Activated CD4-positive, alpha-beta T cell treated with anti-CD3 and anti-CD28 coated beads for 1 hour (primary cell): ENCODE results near the gene DPF1.
"Not testable (repeated sequence)": the region's sequence is repeated elsewhere in the genome, so short reads cannot be mapped to it uniquely, and the experiment has no call there.

Experiments used
- DNase-seq: peaks from one replicate; pipeline ENCODE4 v3.0.0-alpha.2; 2020

Gene DPF1

GRCh38 chr19:38250428-38250820, 26.4 kb upstream of the DPF1 start:
- no peak for DNase-seq

GRCh38 chr19:38248421-38248820, 24.4 kb upstream of the DPF1 start:
- no peak for DNase-seq

GRCh38 chr19:38247734-38248268, 23.8 kb upstream of the DPF1 start:
- no peak for DNase-seq

DNA sequence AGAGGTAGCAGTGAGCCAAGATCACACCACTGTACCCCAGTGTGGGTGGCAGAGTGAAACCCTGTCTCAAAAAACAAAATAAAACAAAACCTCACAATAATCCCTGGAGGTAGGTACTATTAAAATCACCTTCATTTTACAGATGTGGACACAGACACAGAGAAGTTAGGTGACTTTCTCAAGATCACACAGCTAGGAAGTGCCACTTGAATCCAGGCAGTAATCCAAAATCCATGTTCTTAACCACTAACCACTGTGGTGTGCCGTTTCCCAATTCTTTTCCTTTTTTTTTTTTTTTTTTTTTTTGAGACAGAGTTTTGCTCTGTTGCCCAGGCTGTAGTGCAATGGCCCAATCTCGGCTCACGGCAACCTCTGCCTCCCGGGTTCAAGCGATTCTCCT, 23.1 kb upstream of the DPF1 start:
- DNase-seq = no peak

DNA sequence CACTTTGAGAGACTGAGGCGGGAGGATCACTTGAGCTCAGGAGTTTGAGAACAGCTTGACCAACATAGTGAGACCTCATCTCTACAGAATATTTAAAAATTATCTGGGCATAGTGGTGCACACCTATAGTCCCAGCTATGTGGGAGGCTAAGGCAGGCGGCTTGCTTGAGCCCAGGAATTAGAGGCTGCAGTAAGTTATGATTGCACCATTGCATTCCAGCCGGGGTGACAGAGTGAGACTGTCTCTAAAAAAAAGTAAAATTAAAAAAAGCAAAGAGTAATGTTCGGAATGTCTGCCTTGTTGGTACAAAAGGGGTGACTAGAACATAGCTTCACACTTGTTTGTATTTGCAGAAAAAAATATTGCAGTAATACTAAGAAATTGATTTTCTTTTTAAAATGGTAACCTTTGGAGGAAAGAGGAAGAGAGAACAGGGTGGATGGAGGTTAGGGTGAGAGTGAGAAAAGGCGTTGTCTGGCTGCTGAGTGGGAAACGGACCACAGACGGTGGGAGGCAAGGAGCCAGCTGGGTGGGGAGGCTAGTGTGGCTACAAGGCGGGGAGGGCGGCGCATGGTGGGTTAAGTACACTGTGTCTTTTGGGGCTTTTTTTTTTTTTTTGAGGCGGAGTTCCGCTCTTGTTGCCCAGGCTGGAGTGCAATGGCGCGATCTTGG, 21.9 kb upstream of the DPF1 start:
- DNase-seq = no peak

- no peak for DNase-seq
Measured at GRCh38 chr19:38243279-38243673, 19.3 kb upstream of the DPF1 start.

GRCh38 chr19:38239816-38240215, 15.8 kb upstream of the DPF1 start:
- DNase-seq = no peak

DNA sequence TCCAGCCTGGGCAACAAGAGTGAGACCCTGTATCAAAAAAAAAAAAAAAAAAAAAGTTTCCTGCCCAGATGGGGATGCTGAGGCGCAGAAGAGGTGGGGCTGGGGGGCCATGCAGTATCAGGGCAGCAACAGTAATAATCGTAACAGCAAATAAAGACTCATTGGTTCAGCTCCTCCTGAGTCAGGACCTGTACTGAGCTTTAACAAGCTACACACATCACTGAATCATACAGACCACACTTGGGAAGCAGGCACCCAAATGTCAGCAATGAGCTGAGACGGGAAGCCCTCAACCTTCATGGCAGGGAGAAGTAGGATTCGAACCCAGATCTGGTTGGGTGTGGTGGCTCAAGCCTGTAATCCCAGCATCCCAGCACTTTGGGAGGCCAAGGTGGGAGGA, 10.6 kb upstream of the DPF1 start:
- DNase-seq = no peak

DNA sequence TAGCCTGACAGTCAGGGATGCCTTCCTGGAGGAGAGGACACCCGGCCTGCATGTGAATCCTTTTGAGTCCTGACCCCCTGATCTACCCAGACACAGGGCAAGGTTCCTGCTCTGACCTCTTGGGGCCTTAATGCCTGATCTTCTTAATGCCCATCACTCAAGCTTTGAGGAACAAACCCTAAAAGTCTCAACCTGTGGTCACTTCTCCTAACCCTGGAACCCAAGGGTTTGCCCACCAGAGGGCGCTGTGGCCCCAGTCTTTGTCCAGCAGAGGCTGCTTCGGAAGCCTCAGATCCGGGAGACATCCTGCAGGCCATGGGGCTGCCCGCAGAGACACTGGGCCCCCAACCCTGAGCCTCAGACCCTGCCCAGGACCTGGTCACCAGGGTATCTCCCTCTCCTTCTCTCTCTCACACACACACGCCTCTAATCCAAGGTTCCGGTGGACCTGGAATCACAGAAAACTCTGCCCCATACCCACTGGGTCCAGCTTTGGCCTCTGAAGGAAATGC, 9.8 kb upstream of the DPF1 start:
- DNase-seq = peak; percentile 57

- DNase-seq = no peak
Measured at GRCh38 chr19:38231918-38232317, 7.9 kb upstream of the DPF1 start.

DNA sequence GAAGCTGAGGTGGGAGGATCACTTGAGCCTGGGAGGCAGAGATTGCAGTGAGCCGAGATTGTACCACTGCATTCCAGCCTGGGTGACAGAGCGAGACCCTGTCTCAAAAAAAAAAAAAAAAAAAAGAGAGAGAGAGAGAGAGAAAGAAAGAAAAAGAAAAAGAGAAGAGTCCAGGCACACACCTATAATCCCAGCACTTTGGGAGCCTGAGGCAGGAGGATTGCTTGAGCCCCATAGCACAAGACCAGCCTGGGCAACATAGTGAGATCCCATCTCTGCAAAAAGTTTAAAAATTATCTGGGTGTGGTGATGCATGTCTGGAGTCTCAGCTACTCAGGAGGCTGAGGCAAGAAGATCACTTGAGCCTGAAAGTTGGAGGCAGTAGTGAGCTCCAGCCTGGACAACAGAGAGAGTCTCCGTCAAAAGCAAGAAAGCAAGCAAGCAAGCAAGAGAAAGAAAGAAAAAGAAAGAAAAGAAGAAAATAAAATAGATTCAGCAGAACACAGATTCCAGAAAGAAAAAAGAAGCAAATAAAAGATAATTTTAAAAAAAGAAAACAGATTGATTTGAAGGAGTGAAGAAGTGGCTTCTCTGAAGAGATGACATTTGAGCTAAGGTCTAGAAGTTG, 6.6 kb upstream of the DPF1 start:
- DNase-seq = not testable (repeated sequence)

DNA sequence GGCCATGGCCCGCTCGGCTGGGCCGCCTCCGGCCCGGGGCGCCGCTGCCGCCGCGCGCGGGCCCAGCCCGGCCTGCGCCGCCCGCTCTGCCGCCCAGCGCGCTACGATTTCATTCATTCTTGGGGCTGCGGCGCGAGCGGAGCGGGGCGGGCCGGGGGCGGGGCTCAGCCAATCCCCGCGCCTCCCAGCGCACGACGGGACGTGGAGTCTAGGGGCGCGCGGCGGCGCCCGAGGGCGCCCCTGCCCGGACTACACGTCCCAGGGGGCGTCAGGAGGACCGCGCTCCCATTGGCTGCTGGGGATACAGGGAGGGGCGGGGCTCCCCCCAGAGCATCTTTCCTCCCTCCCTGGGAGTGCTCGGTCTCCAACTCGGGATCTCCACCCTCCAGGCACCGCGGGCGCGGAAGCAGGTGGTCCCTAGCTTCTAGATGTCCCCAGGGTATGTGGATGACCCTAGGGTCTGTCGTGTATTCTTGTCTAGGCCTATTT, 5.6 kb upstream of the DPF1 start:
- DNase-seq = peak; percentile 32

DNA sequence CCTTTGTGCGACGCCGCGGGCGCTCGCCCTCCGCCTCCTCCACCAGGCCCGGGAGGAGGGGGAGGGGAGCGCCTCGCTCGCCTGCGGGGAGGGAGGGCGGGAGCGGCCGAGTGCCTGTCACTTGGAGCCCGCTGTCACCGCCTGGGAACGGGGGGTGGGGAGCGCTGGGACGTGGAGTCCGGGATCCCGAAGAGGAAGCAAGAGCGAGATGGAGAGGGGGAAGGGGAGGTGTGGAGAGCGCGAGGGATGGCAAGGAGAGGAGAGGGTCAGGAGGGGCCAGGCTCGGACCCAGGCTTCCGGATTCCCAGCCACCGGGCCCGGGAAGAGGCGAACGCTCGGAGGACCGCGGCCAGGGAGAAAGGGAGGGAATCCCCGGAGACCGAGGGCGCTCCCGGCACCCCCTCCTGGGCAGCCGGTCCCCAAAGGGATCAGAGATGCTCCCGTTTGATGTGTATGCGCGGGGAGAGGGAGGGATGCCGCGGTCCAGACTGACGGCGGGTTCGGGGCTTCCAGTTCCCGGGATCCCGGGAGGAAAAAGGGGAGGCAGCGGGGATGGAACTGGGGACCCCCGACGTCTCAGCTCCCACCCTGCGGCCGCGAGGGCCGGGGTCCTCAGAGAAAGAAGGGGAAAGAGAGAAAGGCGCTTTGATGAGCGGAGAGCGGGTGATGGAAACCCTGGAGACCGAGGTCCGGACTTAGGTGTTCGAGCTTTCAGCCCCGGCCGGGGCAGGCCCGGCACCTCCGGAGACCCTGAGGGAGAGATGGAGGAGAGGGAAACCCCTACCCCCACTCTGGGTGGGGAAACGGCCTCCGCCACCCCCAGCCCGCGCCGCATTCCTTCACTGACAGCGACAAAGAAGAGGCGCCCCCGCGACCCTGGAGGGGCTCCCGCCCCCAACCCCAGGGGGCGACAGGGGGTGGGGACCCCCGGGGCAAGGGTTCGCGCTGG, 4.7 kb upstream of the DPF1 start:
- DNase-seq = no peak

DNA sequence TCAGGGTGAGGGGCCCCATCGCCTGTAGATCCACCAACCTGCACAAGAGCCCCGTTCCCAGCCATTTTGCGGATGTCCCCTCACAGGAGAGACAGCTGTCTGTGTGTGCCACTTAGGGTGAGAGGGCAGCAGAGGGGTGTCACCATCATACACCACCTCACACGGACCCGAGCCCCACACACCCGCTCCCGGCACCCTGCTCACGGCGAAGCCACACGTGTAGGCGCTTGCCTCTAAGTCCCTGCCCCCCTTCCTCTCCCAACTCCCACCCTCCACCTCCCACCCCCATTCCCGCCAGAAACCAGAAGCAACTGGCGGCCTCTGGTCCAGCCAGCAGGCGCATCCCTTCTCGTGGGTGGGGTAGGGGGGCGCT, 4.0 kb upstream of the DPF1 start:
- DNase-seq = no peak

DNA sequence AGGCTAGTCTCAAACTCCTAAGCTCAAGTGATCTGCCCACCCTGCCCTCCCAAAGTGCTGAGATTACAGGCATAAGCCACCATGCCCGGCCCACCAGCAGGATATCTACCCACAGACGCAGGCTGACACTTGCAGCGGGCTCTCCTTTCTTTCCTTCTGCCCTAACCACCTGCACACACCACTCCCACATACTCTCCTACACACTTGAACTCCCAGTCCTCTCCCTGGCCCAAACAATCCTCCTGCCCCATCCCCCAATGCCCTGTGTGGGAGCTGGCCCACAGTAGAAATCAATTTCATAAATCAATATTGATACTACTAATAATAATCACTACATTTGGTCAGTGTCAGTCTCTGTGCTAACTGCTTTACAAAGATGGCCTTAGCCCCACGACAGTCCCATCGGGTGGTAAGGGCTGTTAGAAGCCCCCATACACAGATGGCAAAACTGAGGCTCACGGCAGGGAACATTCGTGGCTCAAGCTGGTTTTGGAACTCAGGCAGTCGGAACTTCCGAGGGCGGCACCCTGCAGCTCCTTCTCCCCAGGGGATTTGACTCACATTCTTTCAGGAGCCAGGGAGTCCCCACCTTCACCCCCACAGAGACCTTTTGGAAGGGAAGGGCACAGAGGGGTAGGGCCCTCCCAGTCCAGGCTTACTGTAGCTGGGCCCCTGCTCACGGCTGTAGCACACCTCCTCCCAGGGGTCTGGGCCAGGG, 3.4 kb upstream of the DPF1 start:
- no peak for DNase-seq

GRCh38 chr19:38224863-38225218, 819 bp upstream of the DPF1 start:
- not testable (repeated sequence) for DNase-seq

GRCh38 chr19:38223617-38224013, 407 bp downstream of the DPF1 start:
- DNase-seq = no peak

GRCh38 chr19:38223119-38223523, 901 bp downstream of the DPF1 start:
- DNase-seq = no peak

- no peak for DNase-seq
Measured at GRCh38 chr19:38221919-38222830, 1.8 kb downstream of the DPF1 start.

DNA sequence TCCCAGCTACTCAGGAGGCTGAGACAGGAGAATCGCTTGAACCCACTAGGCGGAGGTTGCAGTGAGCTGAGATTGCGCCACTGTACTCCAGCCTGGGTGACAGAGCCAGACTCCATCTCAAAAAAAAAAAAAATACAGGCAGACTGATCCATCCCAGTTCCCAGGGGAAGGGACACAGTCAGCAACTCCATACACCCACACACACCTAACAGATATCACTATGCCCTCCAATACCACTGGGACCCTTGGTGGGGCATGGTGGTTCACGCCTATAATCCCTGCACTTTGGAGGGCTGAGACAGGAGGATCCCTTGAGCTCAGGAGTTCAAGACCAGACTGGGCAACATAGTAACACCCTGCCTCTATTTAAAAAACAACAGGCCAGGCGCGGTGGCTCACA, 2.6 kb downstream of the DPF1 start:
- DNase-seq = no peak

DNA sequence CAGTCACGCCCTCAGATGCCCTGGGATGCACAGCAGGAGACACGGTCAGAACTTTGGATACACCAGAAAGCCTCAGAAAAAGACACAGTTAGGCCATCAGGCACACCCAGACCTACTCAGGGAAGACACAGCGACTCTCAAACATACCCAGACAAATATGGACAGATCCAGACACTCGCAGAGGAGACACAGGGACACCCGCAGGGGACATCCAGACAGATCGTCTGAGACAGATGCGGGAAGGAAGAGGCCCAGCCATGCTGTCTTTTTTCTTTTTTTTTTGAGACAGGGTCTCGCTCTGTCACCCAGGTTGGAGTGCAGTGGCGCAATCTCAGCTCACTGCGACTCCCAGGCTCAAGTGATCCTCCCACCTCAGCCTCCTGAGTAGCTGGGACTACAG, 4.8 kb downstream of the DPF1 start:
- no peak for DNase-seq

- no peak for DNase-seq
Measured at GRCh38 chr19:38218204-38218603, 5.8 kb downstream of the DPF1 start.
